IMR-90 (cell line): ENCODE results near the gene FUBP3. TPM values are rescaled to one million over a fixed set of nuclear protein-coding genes. Genes with fewer than 3 reads are reported as not detected.

Source experiments
- ATAC-seq: fragments of 200-7000 bp; cut with Tn5 transposase; 2 replicates; pipeline ENCODE4 v1.9.1; 2020; ENCODE audit warnings: low read depth, mild to moderate bottlenecking, moderate library complexity
- BruUV-seq: library from RNA; stranded (reverse); fragments of 400-500 nt; replicated peaks from 2 replicates; lab custom pipeline; 2021; lab: Mats Ljungman, UMichigan
- CTCF ChIA-PET: fragments of 300-600 bp; formaldehyde crosslinking; extraction: SDS; loops from one replicate; lab custom pipeline; 2021; ENCODE audit warnings: antibody characterized with exemption; lab: Yijun Ruan, JAX
- POLR2A ChIA-PET: fragments of 300-600 bp; sonication (Branson Sonifier 250); formaldehyde crosslinking; loops from one replicate; lab custom pipeline; 2022; ENCODE audit warnings: antibody characterized with exemption; ENCODE audit not compliant: unreplicated experiment; lab: Charles Lee
- DNase-seq: peaks from one replicate; pipeline ENCODE4 v3.0.0; 2013
- H2AFZ ChIP-seq: replicated peaks from 2 replicates; pipeline ENCODE3; 2013; ENCODE audit warnings: low read length, mild to moderate bottlenecking; ENCODE audit not compliant: poor library complexity
- H2AK5ac ChIP-seq: 2 replicates; pipeline ENCODE4 v1.6.1; 2013; ENCODE audit warnings: low read depth, low read length, inconsistent platforms
- H2AK9ac ChIP-seq: replicated peaks from 2 replicates; pipeline ENCODE3; 2013; ENCODE audit warnings: mild to moderate bottlenecking, low read depth, low read length, moderate library complexity; ENCODE audit not compliant: poor library complexity
- H2BK120ac ChIP-seq: 2 replicates; pipeline ENCODE4 v1.6.1; 2013; ENCODE audit warnings: low read depth, low read length, inconsistent platforms
- H2BK15ac ChIP-seq: 3 replicates; pipeline ENCODE4 v1.6.1; 2013; ENCODE audit warnings: low read depth, low read length, inconsistent platforms
- H2BK20ac ChIP-seq: 2 replicates; pipeline ENCODE4 v1.6.1; 2013; ENCODE audit warnings: low read depth, mild to moderate bottlenecking, inconsistent platforms, low read length, moderate library complexity
- H2BK5ac ChIP-seq: 2 replicates; pipeline ENCODE4 v1.6.1; 2013; ENCODE audit warnings: mild to moderate bottlenecking, low read depth, low read length, inconsistent platforms; ENCODE audit not compliant: poor library complexity, severe bottlenecking
- H3K14ac ChIP-seq: replicated peaks from 2 replicates; pipeline ENCODE4 v1.6.1; 2013; ENCODE audit warnings: low read depth, low read length, inconsistent platforms
- H3K18ac ChIP-seq: 2 replicates; pipeline ENCODE4 v1.6.1; 2013; ENCODE audit warnings: low read depth, low read length, control low read depth
- H3K23ac ChIP-seq: 2 replicates; pipeline ENCODE4 v1.6.1; 2013; ENCODE audit warnings: low read depth, low read length, inconsistent platforms
- H3K27ac ChIP-seq: 2 replicates; pipeline ENCODE4 v1.5.1; 2013; ENCODE audit warnings: mild to moderate bottlenecking, control low read depth, low read length; ENCODE audit not compliant: insufficient read depth
- H3K27me3 ChIP-seq: 2 replicates; pipeline ENCODE4 v1.6.1; 2013; ENCODE audit warnings: low read length; ENCODE audit not compliant: control insufficient read depth, insufficient read depth
- H3K36me3 ChIP-seq: 2 replicates; pipeline ENCODE4 v1.6.1; 2013; ENCODE audit warnings: low read length, mixed read lengths; ENCODE audit not compliant: control insufficient read depth, insufficient read depth
- H3K4ac ChIP-seq: 2 replicates; pipeline ENCODE4 v1.6.1; 2013; ENCODE audit warnings: low read depth, low read length, inconsistent platforms
- H3K4me1 ChIP-seq: 2 replicates; pipeline ENCODE4 v1.6.1; 2013; ENCODE audit warnings: low read length, mixed read lengths; ENCODE audit not compliant: control insufficient read depth, insufficient read depth
- H3K4me2 ChIP-seq: 2 replicates; pipeline ENCODE4 v1.6.1; 2013; ENCODE audit warnings: low read depth, mild to moderate bottlenecking, control low read depth, low read length, moderate library complexity
- H3K4me3 ChIP-seq: 2 replicates; pipeline ENCODE4 v1.5.1; 2013; ENCODE audit warnings: low read depth, mild to moderate bottlenecking, control low read depth, low read length, moderate library complexity; ENCODE audit not compliant: insufficient read depth
- H3K56ac ChIP-seq: 2 replicates; pipeline ENCODE4 v1.6.1; 2013; ENCODE audit warnings: low read length, inconsistent platforms; ENCODE audit not compliant: insufficient read depth; ENCODE audit errors: extremely low read depth
- H3K79me1 ChIP-seq, 2 experiments: 2 replicates each; pipeline ENCODE4 v1.6.1; 2013; ENCODE audit warnings: low read length in 2 of 2, inconsistent platforms in 1 of 2, low read depth in 1 of 2
- H3K9ac ChIP-seq: 2 replicates; pipeline ENCODE4 v1.6.1; 2013; ENCODE audit warnings: low read depth, low read length, control low read depth
- H3K9me1 ChIP-seq: 2 replicates; pipeline ENCODE4 v1.6.1; 2013; ENCODE audit warnings: low read length, inconsistent platforms; ENCODE audit not compliant: insufficient read depth
- H3K9me3 ChIP-seq: 2 replicates; pipeline ENCODE4 v1.6.1; 2013; ENCODE audit warnings: low read length; ENCODE audit not compliant: control insufficient read depth, insufficient read depth
- H4K20me1 ChIP-seq: 2 replicates; pipeline ENCODE4 v1.6.1; 2013; ENCODE audit warnings: low read length, inconsistent platforms; ENCODE audit not compliant: insufficient read depth
- H4K5ac ChIP-seq: 2 replicates; pipeline ENCODE4 v1.6.1; 2013; ENCODE audit warnings: mild to moderate bottlenecking, low read depth, low read length, control low read depth
- H4K8ac ChIP-seq, 2 experiments: 2 replicates each; pipeline ENCODE4 v1.6.1; 2013; ENCODE audit warnings: low read depth in 2 of 2, low read length in 2 of 2, control low read depth in 1 of 2, inconsistent platforms in 1 of 2
- H4K91ac ChIP-seq: 2 replicates; pipeline ENCODE4 v1.6.1; 2013; ENCODE audit warnings: low read depth, low read length, inconsistent platforms; ENCODE audit not compliant: insufficient read depth
- BHLHE40 ChIP-seq: fragments of 150-350 bp; IDR thresholded peaks from 2 replicates; pipeline ENCODE4 v1.6.1; 2016; ENCODE audit warnings: mild to moderate bottlenecking, low read depth, low read length
- CEBPB ChIP-seq: IDR thresholded peaks from 2 replicates; pipeline ENCODE4 v1.6.1; 2012; ENCODE audit warnings: low read depth, low read length, improper control_type of control experiment
- CHD1 ChIP-seq: IDR thresholded peaks from 2 replicates; pipeline ENCODE4 v1.6.1; 2012; ENCODE audit warnings: low read depth, low read length, improper control_type of control experiment
- CTCF ChIP-seq: conservative IDR thresholded peaks from 2 replicates; pipeline ENCODE4 v1.5.1; 2012; ENCODE audit warnings: mild to moderate bottlenecking, low read depth, low read length, improper control_type of control experiment
- ELK1 ChIP-seq: fragments of 150-350 bp; IDR thresholded peaks from 2 replicates; pipeline ENCODE4 v1.6.1; 2016; ENCODE audit warnings: low read depth, mild to moderate bottlenecking, low read length, moderate library complexity, borderline replicate concordance
- FOS ChIP-seq: fragments of 150-350 bp; IDR thresholded peaks from 2 replicates; pipeline ENCODE4 v1.6.1; 2016; ENCODE audit warnings: low read depth, low read length
- MAFK ChIP-seq: IDR thresholded peaks from 2 replicates; pipeline ENCODE4 v1.6.1; 2012; ENCODE audit warnings: low read depth, low read length, improper control_type of control experiment
- MAZ ChIP-seq: IDR thresholded peaks from 2 replicates; pipeline ENCODE4 v1.6.1; 2012; ENCODE audit warnings: low read depth, mild to moderate bottlenecking, low read length, improper control_type of control experiment, moderate library complexity, borderline replicate concordance
- MXI1 ChIP-seq: IDR thresholded peaks from 2 replicates; pipeline ENCODE4 v1.6.1; 2012; ENCODE audit warnings: low read depth, mild to moderate bottlenecking, low read length, moderate library complexity, borderline replicate concordance
- NFE2L2 ChIP-seq: fragments of 150-350 bp; IDR thresholded peaks from 2 replicates; pipeline ENCODE4 v1.6.1; 2016; ENCODE audit warnings: low read depth, mild to moderate bottlenecking, low read length
- POLR2A ChIP-seq: IDR thresholded peaks from 2 replicates; pipeline ENCODE4 v1.6.1; 2012; ENCODE audit warnings: mild to moderate bottlenecking, low read depth, low read length
- RAD21 ChIP-seq: IDR thresholded peaks from 2 replicates; pipeline ENCODE4 v1.6.1; 2012; ENCODE audit warnings: low read length, improper control_type of control experiment
- RCOR1 ChIP-seq: IDR thresholded peaks from 2 replicates; pipeline ENCODE4 v1.6.1; 2012; ENCODE audit warnings: mild to moderate bottlenecking, low read length, improper control_type of control experiment; ENCODE audit not compliant: insufficient replicate concordance
- RFX5 ChIP-seq: IDR thresholded peaks from 2 replicates; pipeline ENCODE4 v1.8.0; 2012; ENCODE audit warnings: low read depth, mild to moderate bottlenecking, low read length, moderate library complexity
- SMC3 ChIP-seq: fragments of 150-350 bp; IDR thresholded peaks from 2 replicates; pipeline ENCODE4 v1.6.1; 2016; ENCODE audit warnings: low read depth, mild to moderate bottlenecking, antibody characterized with exemption, low read length, moderate library complexity
- USF2 ChIP-seq: fragments of 150-350 bp; IDR thresholded peaks from 2 replicates; pipeline ENCODE4 v1.6.1; 2017; ENCODE audit warnings: mild to moderate bottlenecking, antibody characterized with exemption, low read length, low read depth
- WGBS, 2 experiments: methylation state at CpG; one replicate each; pipeline versions ENCODE4 v1.1.5 to v1.1.7; 2013; ENCODE audit warnings: missing lambda C conversion rate in 2 of 2; ENCODE audit not compliant: insufficient read length in 1 of 2; ENCODE audit errors: extremely low coverage in 2 of 2; 5-methylcytosine and 5-hydroxymethylcytosine counted together
- dilution Hi-C: fragments of 300-500 bp; cut with HindIII; formaldehyde crosslinking; loops from one replicate; pipeline ENCODE4 v1.14.3; 2018; ENCODE audit warnings: low sequenced_read_pairs; ENCODE audit not compliant: unreplicated experiment
- in situ Hi-C: fragments of 300-500 bp; cut with MboI; formaldehyde crosslinking; loops from 3 replicates; pipeline ENCODE4 v1.14.3; 2019; ENCODE audit warnings: low sequenced_read_pairs, inconsistent platforms, mixed read lengths
- intact Hi-C: fragments of 100-400 bp; cut with micrococcal nuclease; formaldehyde crosslinking; loops from 2 replicates; pipeline ENCODE4 v1.10.0; 2022
- polyA plus RNA-seq, 3 experiments: library from polyadenylated mRNA; depleted of rRNA; stranded (reverse); fragments of >200 nt; gene quantifications; 2 replicates each; pipeline ENCODE4 v1.2.3, GENCODE V29; 2012; ENCODE audit warnings: low replicate concordance in 1 of 3
- total RNA-seq: library from RNA; depleted of rRNA; stranded (reverse); fragments of >200 nt; gene quantifications from 2 replicates; pipeline ENCODE4 v1.2.3, GENCODE V29; 2012

The FUBP3 gene
- total and polyA plus RNA-seq, 2 of the 4 experiments (the other 2 are of a cell fraction): 32.3 to 50.1 TPM

DNA sequence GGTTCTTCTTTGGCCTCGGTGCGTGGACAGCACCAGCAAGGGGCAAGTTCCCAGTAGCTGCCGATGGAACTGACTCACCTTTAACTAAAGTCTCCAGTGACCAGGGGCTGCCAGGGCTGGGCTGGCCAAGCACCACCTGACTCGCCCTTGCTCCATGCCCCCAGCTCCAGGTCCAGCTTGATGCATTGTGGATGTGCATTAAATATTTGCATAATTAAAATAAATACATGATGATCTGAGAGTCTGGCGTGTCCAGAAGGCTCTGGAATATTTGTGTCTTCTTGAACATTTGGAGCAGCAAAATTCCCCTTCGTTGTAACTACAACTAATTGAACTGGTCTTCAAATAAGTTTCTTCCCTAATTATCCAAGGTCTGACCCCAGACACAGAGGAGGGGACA is 75.5 kb downstream of the FUBP3 start:
- dilution Hi-C loops: no loop called here

More for the DNA sequence above, 75.5 kb downstream of the FUBP3 start:
- Histone ChIP-seq H4K5ac (no peak overlapping the region), H3K4me3 (no peak overlapping the region), H3K27ac (no peak overlapping the region), H3K9ac (no peak overlapping the region), H2AK9ac (no peak overlapping the region), H4K91ac (no peak overlapping the region), H3K4me2 (no peak overlapping the region), H3K14ac (no peak overlapping the region), H3K4me1 (no peaks in the 10 kb centered on the region), H3K9me1 (no peaks in the 10 kb centered on the region), H3K4ac (no peak overlapping the region), H2AK5ac (no peak overlapping the region), H4K20me1 (no peaks in the 10 kb centered on the region), H2BK20ac (no peak overlapping the region), H3K27me3 (peaks cover 65% of the 10 kb centered on the region), H3K18ac (no peak overlapping the region), H3K23ac (no peak overlapping the region), H2BK15ac (no peak overlapping the region), H3K79me1 (no peaks in the 10 kb centered on the region), H2BK5ac (no peak overlapping the region), H3K56ac (no peak overlapping the region), H4K8ac (no peak overlapping the region), H3K36me3 (no peaks in the 10 kb centered on the region), H2AFZ (no peak overlapping the region), H3K9me3 (peaks cover 7% of the 10 kb centered on the region; the same call in 1 of the 2 replicates), H2BK120ac (no peak overlapping the region)
- ChIA-PET CTCF (no interaction called here), POLR2A (no interaction called here)
- in situ Hi-C loops: loop anchor here (25.0 kb wide), 1 partner anchor 543 kb away; no protein-coding TSS in a partner anchor
- BruUV-seq: no TSS peak
- intact Hi-C loops: no loop called here
- DNase-seq (no peak), ATAC-seq (no peak)
- TF ChIP-seq RFX5 (no peak), BHLHE40 (no peak), CEBPB (no peak), SMC3 (no peak), CHD1 (no peak), NFE2L2 (no peak), MAFK (no peak), ELK1 (no peak), USF2 (no peak), MXI1 (no peak), MAZ (no peak), POLR2A (no peak), FOS (no peak), RCOR1 (no peak), CTCF (no peak), RAD21 (no peak)
- no CpG with 5 or more reads among the region's 6 CpGs for WGBS, 2 experiments
